K562 (cell line): ENCODE results near the gene CRYBG3. TPM values are rescaled to one million over a fixed set of nuclear protein-coding genes. Genes with fewer than 3 reads are reported as not detected.

Experiments
- BRCA1 ChIP-seq, 2 experiments: fragments of 450-650 bp in 1 of 2; sonication (generic) in 1 of 2; formaldehyde crosslinking in 1 of 2; IDR thresholded peaks; 2 replicates each; pipeline versions ENCODE4 v1.5.0 to v1.6.1; 2017 to 2020; ENCODE audit warnings: mild to moderate bottlenecking in 1 of 2, missing genetic modification reagents in 1 of 2
- E2F4 ChIP-seq: sonication (generic); formaldehyde crosslinking; IDR thresholded peaks from 2 replicates; pipeline ENCODE4 v1.8.0; 2022; ENCODE audit warnings: mild to moderate bottlenecking, low read depth, missing genetic modification reagents
- EHMT2 ChIP-seq: fragments of 450-650 bp; IDR thresholded peaks from 2 replicates; pipeline ENCODE4 v1.6.1; 2018; ENCODE audit warnings: antibody characterized with exemption
- FOXJ3 ChIP-seq: sonication (generic); formaldehyde crosslinking; IDR thresholded peaks from 2 replicates; pipeline ENCODE4 v1.4.0; 2020; ENCODE audit warnings: mild to moderate bottlenecking, missing genetic modification reagents
- FOXO4 ChIP-seq: fragments of 450-650 bp; formaldehyde crosslinking; IDR thresholded peaks from 2 replicates; pipeline ENCODE4 v1.4.0; 2020; ENCODE audit warnings: mild to moderate bottlenecking, moderate library complexity
- NCOA4 ChIP-seq: fragments of 450-650 bp; IDR thresholded peaks from 2 replicates; pipeline ENCODE4 v1.6.1; 2018; ENCODE audit warnings: mild to moderate bottlenecking; ENCODE audit not compliant: partially characterized antibody
- PHB ChIP-seq: fragments of 250-450 bp; sonication (Bioruptor Pico); IDR thresholded peaks from 2 replicates; pipeline ENCODE4 v1.5.0; 2021
- POLR3G ChIP-seq: IDR thresholded peaks from 2 replicates; pipeline ENCODE4 v1.6.1; 2011; ENCODE audit not compliant: insufficient read length, insufficient replicate concordance; ENCODE audit errors: extremely low read depth
- RBBP5 ChIP-seq: fragments of 200-600 bp; sonication (generic); IDR thresholded peaks from 2 replicates; pipeline ENCODE4 v1.6.1; 2012; ENCODE audit warnings: borderline replicate concordance, mild to moderate bottlenecking, low read length, control low read depth, inconsistent platforms; ENCODE audit not compliant: insufficient read depth, poor library complexity, severe bottlenecking
- RBM39 ChIP-seq: fragments of 200-400 bp; formaldehyde crosslinking; optimal IDR thresholded peaks from 2 replicates; pipeline ENCODE3; 2018; ENCODE audit warnings: low read depth, low read length
- SRSF1 ChIP-seq: fragments of 200-400 bp; formaldehyde crosslinking; IDR thresholded peaks from 2 replicates; pipeline ENCODE4 v1.6.1; 2017; ENCODE audit warnings: mild to moderate bottlenecking, low read depth, low read length, moderate library complexity
- TFAM ChIP-seq: fragments of 250-450 bp; sonication (Bioruptor Pico); conservative IDR thresholded peaks from 2 replicates; pipeline ENCODE4 v1.5.0; 2021; ENCODE audit warnings: mild to moderate bottlenecking, moderate library complexity
- ZC3H11A ChIP-seq: IDR thresholded peaks from 2 replicates; pipeline ENCODE4 v1.6.1; 2012; ENCODE audit warnings: low read depth, low read length, improper control_type of control experiment
- ZNF134 ChIP-seq: fragments of 250-450 bp; sonication (Bioruptor Pico); conservative IDR thresholded peaks from 2 replicates; pipeline ENCODE4 v1.4.0; 2020
- ZNF3 ChIP-seq: fragments of 250-450 bp; sonication (Bioruptor Pico); IDR thresholded peaks from 2 replicates; pipeline ENCODE4 v1.5.0; 2021; ENCODE audit warnings: mild to moderate bottlenecking, moderate library complexity
- ZNF407 ChIP-seq: fragments of 450-650 bp; IDR thresholded peaks from 2 replicates; pipeline ENCODE4 v1.6.1; 2016; ENCODE audit warnings: low read depth
- polyA plus RNA-seq, 8 experiments: library from polyadenylated mRNA; depleted of rRNA in 4 of 8; stranded (reverse) in 5 of 8; unstranded in 3 of 8; fragments of >200 nt; fragmentation: Nextera tagmentation in 2 of 8; fragmentation: Illumina TruSeq in 1 of 8; extraction: Ambion mirVana in 2 of 8; extraction: Trizol in 1 of 8; gene quantifications; 2 replicates each; pipeline versions ENCODE4 v1.2.1 to v1.2.3, GENCODE V29; 2011 to 2014; ENCODE audit warnings: inconsistent platforms in 1 of 8, missing spikeins in 1 of 8
- total RNA-seq, 7 experiments: library from RNA; depleted of rRNA in 6 of 7; stranded (reverse); fragments of >200 nt in 6 of 7; fragmentation: Illumina TruSeq in 2 of 7; extraction: Trizol in 2 of 7; gene quantifications; 2 replicates each; pipeline versions ENCODE4 v1.2.1 to v1.2.3, GENCODE V29; 2011 to 2021; ENCODE audit warnings: low replicate concordance in 1 of 7

CRYBG3 gene
- total and polyA plus RNA-seq, 9 of the 15 experiments (the other 6 are each of a cell fraction or from before 2014, with no cell fraction given): 0.08 to 0.72 (median 0.18) TPM

GRCh38 chr3:97971679-97972567, 150.1 kb downstream of the CRYBG3 start, which contains the start of gene RIOX2 (continued):
- TF ChIP-seq ZNF407 (no peak), NCOA4 (no peak), FOXO4 (CRISPR knock-in tag) (no peak), EHMT2 (no peak), TFAM (CRISPR knock-in tag) (no peak), RBBP5 (peak; percentile 68), ZNF134 (CRISPR knock-in tag) (no peak), SRSF1 (no peak), ZC3H11A (no peak), ZNF3 (CRISPR knock-in tag) (no peak), FOXJ3 (CRISPR knock-in tag) (no peak), RBM39 (no peak), PHB (CRISPR knock-in tag) (no peak), POLR3G (no peak), BRCA1 (IDR thresholded peaks at IDR 0.05) (no peak), BRCA1 (CRISPR knock-in tag; IDR thresholded peaks at IDR 0.05) (no peak), E2F4 (CRISPR knock-in tag) (no peak)
